Sigmoid colon (tissue), 7 donors: ENCODE data around the gene CLIC3. TPM values are rescaled to one million over a fixed set of nuclear protein-coding genes. Genes with fewer than 3 reads are reported as not detected.

ENCODE experiments used
- DNase-seq: peaks from one replicate; pipeline ENCODE4 v3.0.0-alpha.2; 2019
- H3K27ac ChIP-seq, 4 donors: fragments of 200-600 bp; sonication (generic); one replicate each; pipeline ENCODE4 v1.5.1; 2016 to 2019; ENCODE audit warnings: mild to moderate bottlenecking in 1 of 4
- H3K27me3 ChIP-seq, 3 donors: fragments of 200-600 bp; sonication (generic); one replicate each; pipeline ENCODE4 v1.5.1; 2019; ENCODE audit warnings: mild to moderate bottlenecking in 1 of 3
- H3K36me3 ChIP-seq, 4 donors: fragments of 200-600 bp; sonication (generic); one replicate each; pipeline ENCODE4 v1.5.1; 2016 to 2019
- H3K4me1 ChIP-seq, 4 donors: fragments of 200-600 bp; sonication (generic); one replicate each; pipeline ENCODE4 v1.5.1; 2017 to 2019
- H3K4me3 ChIP-seq, 4 donors: fragments of 200-600 bp; sonication (generic); one replicate each; pipeline ENCODE4 v1.5.1; 2017 to 2019; ENCODE audit warnings: mild to moderate bottlenecking in 2 of 4, moderate library complexity in 1 of 4
- H3K9me3 ChIP-seq, 4 donors: fragments of 200-600 bp in 3 of 4; sonication (generic) in 3 of 4; one replicate each; pipeline versions ENCODE4 v1.5.1 to v1.6.1; 2013 to 2019
- EP300 ChIP-seq, 4 donors: sonication (generic); formaldehyde crosslinking; IDR thresholded peaks; one replicate each; pipeline ENCODE4 v1.6.1; 2017; ENCODE audit warnings: antibody characterized with exemption in 4 of 4
- POLR2A ChIP-seq, 2 donors: fragments of 450-650 bp; IDR thresholded peaks; one replicate each; pipeline ENCODE4 v1.6.1; 2016; ENCODE audit warnings: antibody characterized with exemption in 2 of 2, mild to moderate bottlenecking in 2 of 2, moderate library complexity in 2 of 2
- POLR2AphosphoS5 ChIP-seq, 4 donors: sonication (generic); formaldehyde crosslinking; IDR thresholded peaks; one replicate each; pipeline ENCODE4 v1.6.1; 2017; ENCODE audit warnings: antibody characterized with exemption in 4 of 4
- WGBS, 2 donors: extraction: QIAGEN DNeasy Blood & Tissue Kit; methylation state at CpG; one replicate each; pipeline ENCODE4 v1.1.7; 2013; 5-methylcytosine and 5-hydroxymethylcytosine counted together
- intact Hi-C: fragments of 100-400 bp; cut with DNase I; formaldehyde crosslinking; loops from one replicate; pipeline ENCODE4 v1.15.1; 2023
- polyA plus RNA-seq, 3 donors: library from polyadenylated mRNA; stranded (reverse); fragments of 200-250 nt; gene quantifications; one replicate each; pipeline ENCODE4 v1.2.3, GENCODE V29; 2013
- total RNA-seq, 4 donors: library from RNA; depleted of rRNA; stranded (reverse); fragments of >200 nt; gene quantifications; one replicate each; pipeline ENCODE4 v1.1.0, GENCODE V29; 2016
- TF ChIP-seq, protein P1 (sequence below), 4 experiments: fragments of 450-650 bp in 3 of 4; fragments of 200-600 bp in 1 of 4; IDR thresholded peaks; one replicate each; pipeline ENCODE4 v1.5.1; 2016 to 2019; ENCODE audit warnings: antibody characterized with exemption in 4 of 4, mild to moderate bottlenecking in 3 of 4, moderate library complexity in 2 of 4
- donor health status: healthy with polysubstance abuse.
- donor health status: Bipolar disorder and iron deficiency.
- donor health status: healthy.

CLIC3 gene
- total and polyA plus RNA-seq, 7 donors: 1.4 to 4.7 TPM; not detected in 5

DNA sequence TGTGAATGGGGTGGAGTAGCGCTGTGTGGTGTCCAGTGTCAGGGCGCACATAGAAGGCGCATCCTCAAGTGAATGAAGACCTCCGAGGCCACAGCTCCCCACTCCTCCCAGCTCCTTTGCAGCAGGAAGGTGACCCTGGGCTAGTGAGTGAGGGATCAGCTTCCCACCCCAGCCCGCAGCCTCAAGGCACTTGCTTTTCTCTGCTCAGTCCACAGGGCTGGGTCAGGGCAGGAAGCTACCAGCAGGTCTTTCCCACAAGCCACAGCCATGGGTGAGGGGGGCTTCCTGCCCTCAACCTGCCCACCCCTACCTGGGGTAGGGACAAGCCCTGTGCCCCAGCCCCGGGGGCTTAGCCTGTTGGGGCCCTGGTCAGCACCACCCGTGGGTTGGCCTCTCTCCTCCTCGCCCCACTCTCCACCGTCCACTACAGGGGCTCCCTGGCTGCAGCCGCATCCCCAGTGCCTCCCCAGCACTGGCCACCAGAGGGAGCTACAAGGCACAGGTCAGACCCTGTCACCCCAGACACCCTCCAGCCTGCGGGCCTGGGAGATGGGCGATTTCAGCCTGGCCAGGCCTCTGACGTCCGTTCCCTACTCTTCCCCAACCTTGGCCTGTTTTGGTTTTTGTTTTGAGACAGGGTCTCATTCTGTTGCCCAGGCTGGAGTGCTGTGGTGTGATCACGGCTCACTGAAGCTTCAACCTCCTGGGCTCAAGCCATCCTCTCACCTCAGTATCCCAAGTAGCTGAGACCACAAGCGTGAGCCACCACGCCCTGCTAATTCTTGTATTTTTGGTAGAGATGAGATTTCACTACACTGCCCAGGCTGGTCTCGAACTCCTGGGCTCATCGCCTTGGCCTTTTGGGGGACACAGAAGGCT, 32.9 kb upstream of the CLIC3 start:
- no peaks in the 10 kb centered on the region for H3K36me3 ChIP-seq
- WGBS, 2 donors: 17 to 25% methylated on average over 19 of the region's 19 CpGs
- peaks cover 0 to 36% (median 35%) of the 10 kb centered on the region in 4 donors for H3K4me1 ChIP-seq
- H3K9me3 ChIP-seq: no peaks in the 10 kb centered on the region
- peak overlapping the region in 2 of 4 donors; percentile 3 to 61 for H3K27ac ChIP-seq
- H3K27me3 ChIP-seq: peaks cover 0 to under 1% (median 0%) of the 10 kb centered on the region in 3 donors
- peak overlapping the region in 3 of 4 donors; percentile 59 to 67 (median 63) for H3K4me3 ChIP-seq
- intact Hi-C loops: loop anchor here (2.0 to 5.0 kb wide), 2 partner anchors 38 to 84 kb away; partner anchors contain the start of genes C8G and FBXW5
- DNase-seq: peak; percentile 84
- no peak for TF ChIP-seq EP300 (IDR thresholded peaks at IDR 0.05)
- TF ChIP-seq, protein P1, sequence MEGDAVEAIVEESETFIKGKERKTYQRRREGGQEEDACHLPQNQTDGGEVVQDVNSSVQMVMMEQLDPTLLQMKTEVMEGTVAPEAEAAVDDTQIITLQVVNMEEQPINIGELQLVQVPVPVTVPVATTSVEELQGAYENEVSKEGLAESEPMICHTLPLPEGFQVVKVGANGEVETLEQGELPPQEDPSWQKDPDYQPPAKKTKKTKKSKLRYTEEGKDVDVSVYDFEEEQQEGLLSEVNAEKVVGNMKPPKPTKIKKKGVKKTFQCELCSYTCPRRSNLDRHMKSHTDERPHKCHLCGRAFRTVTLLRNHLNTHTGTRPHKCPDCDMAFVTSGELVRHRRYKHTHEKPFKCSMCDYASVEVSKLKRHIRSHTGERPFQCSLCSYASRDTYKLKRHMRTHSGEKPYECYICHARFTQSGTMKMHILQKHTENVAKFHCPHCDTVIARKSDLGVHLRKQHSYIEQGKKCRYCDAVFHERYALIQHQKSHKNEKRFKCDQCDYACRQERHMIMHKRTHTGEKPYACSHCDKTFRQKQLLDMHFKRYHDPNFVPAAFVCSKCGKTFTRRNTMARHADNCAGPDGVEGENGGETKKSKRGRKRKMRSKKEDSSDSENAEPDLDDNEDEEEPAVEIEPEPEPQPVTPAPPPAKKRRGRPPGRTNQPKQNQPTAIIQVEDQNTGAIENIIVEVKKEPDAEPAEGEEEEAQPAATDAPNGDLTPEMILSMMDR (IDR thresholded peaks at IDR 0.05): peak; percentile 68 to 93 (median 86)

DNA sequence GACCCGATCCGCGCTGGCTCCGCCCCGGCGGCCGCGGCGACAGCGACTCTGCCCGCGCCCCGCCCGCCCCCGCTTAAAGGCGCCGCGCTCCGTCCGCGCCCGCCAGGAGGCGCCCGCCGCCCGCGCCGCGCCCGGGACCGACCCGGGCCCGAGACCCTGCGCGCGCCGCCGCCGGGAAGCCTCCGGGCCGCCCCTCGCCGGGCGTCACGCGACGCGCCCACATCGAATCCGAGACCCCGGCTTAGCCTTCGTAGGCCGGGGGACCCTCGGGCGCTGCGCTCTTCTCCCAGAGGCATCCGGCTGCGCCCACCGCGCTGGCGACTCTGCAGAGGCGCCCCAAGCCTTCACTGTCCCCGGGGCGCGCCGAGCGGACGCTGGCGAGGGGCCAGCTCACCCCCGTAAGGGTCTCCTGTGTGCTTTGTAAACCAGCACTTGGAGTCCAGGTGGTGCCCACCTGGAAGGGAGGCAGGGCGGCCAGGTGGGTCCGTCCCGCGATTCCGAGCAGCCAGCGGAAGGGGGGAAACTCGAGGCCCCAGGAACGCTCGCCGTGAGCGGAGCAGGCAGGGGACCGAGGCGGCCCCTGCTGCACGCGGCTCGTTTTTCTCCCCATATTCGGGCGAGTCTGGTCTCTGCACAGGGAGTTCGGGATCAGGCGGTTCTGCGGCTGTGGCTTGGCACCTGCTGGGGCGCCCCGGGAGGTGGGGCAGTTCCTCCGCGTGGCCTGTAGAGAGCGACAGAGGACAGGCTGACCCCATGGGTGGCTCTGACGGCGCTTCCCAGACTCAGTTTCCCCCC, 32.1 kb upstream of the CLIC3 start:
- Histone ChIP-seq H3K27me3 (no peaks in the 10 kb centered on the region), H3K27ac (peak overlapping the region; percentile 61 to 73 (median 62)), H3K9me3 (no peaks in the 10 kb centered on the region), H3K36me3 (no peaks in the 10 kb centered on the region), H3K4me3 (peak overlapping the region; percentile 44 to 67 (median 61)), H3K4me1 (peaks cover 0 to 36% (median 35%) of the 10 kb centered on the region in 4 donors)
- TF ChIP-seq EP300 (IDR thresholded peaks at IDR 0.05) (no peak), POLR2A (IDR thresholded peaks at IDR 0.05) (no peak), POLR2AphosphoS5 (IDR thresholded peaks at IDR 0.05) (no peak)
- TF ChIP-seq, protein P1 (IDR thresholded peaks at IDR 0.05): no peak
- WGBS, 2 donors: 0% methylated on average over 98 of the region's 98 CpGs
- intact Hi-C loops: loop anchor here (2.0 to 5.0 kb wide), 2 partner anchors 39 to 84 kb away; partner anchors contain the start of genes C8G and FBXW5
- DNase-seq: no peak

DNA sequence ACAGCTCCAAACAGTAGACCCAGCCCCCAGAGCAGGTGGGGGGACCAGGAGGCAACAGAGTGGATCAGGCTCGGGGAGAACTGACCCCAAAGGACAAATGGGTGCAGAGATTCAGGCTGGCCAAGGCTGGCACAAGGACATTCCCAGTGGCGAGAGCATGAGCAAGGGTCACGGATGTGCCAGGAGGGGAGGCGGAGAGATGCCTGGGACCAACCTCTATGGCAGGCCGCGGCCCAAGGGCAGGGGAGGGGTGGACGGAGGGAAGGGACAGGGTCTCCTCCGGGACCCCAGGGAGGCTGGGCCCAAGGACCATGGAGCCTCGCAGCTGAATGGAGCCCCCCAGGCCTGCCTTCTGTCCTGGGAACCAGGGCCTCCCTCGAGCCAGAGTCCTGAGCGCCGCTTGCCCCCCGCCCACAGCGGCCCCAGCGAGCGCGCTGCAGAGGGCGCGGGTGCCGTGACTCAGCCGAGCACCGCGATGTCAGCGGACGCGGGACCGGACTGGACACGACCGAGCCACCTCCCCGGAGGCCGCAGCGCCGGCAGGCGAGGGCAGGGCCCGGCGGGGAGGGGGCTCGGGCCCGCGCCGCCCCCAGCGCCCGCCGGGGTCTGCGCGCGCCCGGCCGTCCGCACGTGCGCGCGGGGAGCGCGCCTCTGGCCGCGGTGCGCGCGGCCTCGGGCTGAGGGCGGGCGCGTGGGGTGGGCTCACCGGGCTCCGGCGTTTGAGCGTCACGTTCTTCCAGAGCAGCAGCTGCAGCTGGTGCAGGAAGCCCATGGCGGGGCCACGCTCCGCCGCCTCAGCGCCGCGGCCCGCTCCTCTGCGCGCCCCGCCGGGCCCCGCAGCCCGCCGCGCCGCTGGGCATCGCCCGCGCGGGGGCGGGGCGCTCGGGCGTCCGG, 31.2 kb upstream of the CLIC3 start, which contains the start of gene ABCA2:
Gene ABCA2 (minus strand): TSS at position 869 of the 894 bp plus-strand sequence. CDS start 97 bp downstream, at position 772.
- Histone ChIP-seq H3K4me3 (peak within 1 kb of the TSS; percentile 44 to 67 (median 61)), H3K9me3 (no peaks in the 10 kb centered on the region), H3K27me3 (no peaks in the 10 kb centered on the region), H3K36me3 (no peaks in the 10 kb centered on the region), H3K27ac (peak within 1 kb of the TSS; percentile 61 to 73 (median 62)), H3K4me1 (peaks cover 0 to 36% (median 35%) of the 10 kb centered on the region in 4 donors)
- 3 to 5% methylated on average over 95 of the region's 95 CpGs for WGBS, 2 donors
- intact Hi-C loops: loop anchor here (2.0 to 5.0 kb wide), 3 partner anchors 31 to 83 kb away; partner anchors contain the start of genes C8G, CLIC3 and FBXW5
- TF ChIP-seq, protein P1 (IDR thresholded peaks at IDR 0.05): no peak
- TF ChIP-seq EP300 (IDR thresholded peaks at IDR 0.05): no peak
- no peak for DNase-seq

DNA sequence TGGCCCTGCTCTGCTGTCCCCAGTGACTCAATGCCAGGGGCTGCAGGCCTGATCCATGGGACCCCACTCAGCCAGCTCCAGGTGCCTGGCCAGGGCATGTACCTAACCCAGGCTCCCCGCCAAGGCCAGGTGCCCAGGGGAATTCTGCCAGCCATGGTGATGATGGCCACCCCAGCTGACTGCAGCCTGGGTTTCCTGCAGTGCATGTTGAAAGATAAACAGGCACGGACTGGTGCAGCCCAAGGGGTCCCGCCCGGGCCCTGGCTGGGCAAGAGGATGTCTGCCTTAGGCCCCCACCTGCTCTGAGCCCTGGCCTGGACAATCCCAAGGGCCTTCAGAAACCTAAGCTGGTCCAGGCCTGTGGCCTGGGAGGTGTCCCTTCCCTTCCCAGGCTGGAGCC, 30.5 kb upstream of the CLIC3 start:
- Histone ChIP-seq H3K27ac (peak overlapping the region in 3 of 4 donors; percentile 36 to 60 (median 59)), H3K27me3 (no peaks in the 10 kb centered on the region), H3K4me3 (peak overlapping the region in 1 of 4 donors; percentile 59), H3K4me1 (peaks cover 0 to 36% (median 35%) of the 10 kb centered on the region in 4 donors), H3K36me3 (no peaks in the 10 kb centered on the region), H3K9me3 (no peaks in the 10 kb centered on the region)
- DNase-seq: no peak
- TF ChIP-seq EP300 (IDR thresholded peaks at IDR 0.05) (no peak), POLR2A (IDR thresholded peaks at IDR 0.05) (no peak), POLR2AphosphoS5 (IDR thresholded peaks at IDR 0.05) (no peak)
- TF ChIP-seq, protein P1 (IDR thresholded peaks at IDR 0.05): no peak
- intact Hi-C loops: loop anchor here (2.0 to 5.0 kb wide), 2 partner anchors 30 to 40 kb away; partner anchors contain the start of gene CLIC3
- 55 to 73% methylated on average over 4 of the region's 4 CpGs for WGBS, 2 donors
